HepG2 (cell line): Measurements from ENCODE around the gene GALNT10. TPM values are rescaled to one million over a fixed set of nuclear protein-coding genes. Genes with fewer than 3 reads are reported as not detected.

Experiments used
- CBX5 ChIP-seq: sonication (generic); formaldehyde crosslinking; IDR thresholded peaks from 2 replicates; pipeline ENCODE4 v1.4.0; 2020; ENCODE audit warnings: missing genetic modification reagents, borderline replicate concordance
- MEIS2 ChIP-seq: sonication (generic); formaldehyde crosslinking; IDR thresholded peaks from 2 replicates; pipeline ENCODE4 v1.9.0; 2021; ENCODE audit warnings: mild to moderate bottlenecking, missing genetic modification reagents
- PREB ChIP-seq: sonication (generic); formaldehyde crosslinking; IDR thresholded peaks from 2 replicates; pipeline ENCODE4 v1.4.0; 2020; ENCODE audit warnings: missing genetic modification reagents
- SAFB2 ChIP-seq: sonication (generic); formaldehyde crosslinking; IDR thresholded peaks from 2 replicates; pipeline ENCODE4 v1.5.1; 2020; ENCODE audit warnings: missing genetic modification reagents, low read depth, mild to moderate bottlenecking, borderline replicate concordance
- ZHX2 ChIP-seq, 2 experiments: sonication (generic) in 1 of 2; formaldehyde crosslinking in 1 of 2; IDR thresholded peaks; 2 replicates each; pipeline versions ENCODE4 v1.6.1 to v1.9.0; 2014 to 2022; ENCODE audit warnings: antibody characterized with exemption in 1 of 2, borderline replicate concordance in 1 of 2, inconsistent platforms in 1 of 2, low read depth in 1 of 2, missing genetic modification reagents in 1 of 2
- ZMAT5 ChIP-seq: sonication (generic); formaldehyde crosslinking; IDR thresholded peaks from 2 replicates; pipeline ENCODE4 v1.5.0; 2020; ENCODE audit warnings: mild to moderate bottlenecking, low read depth, missing genetic modification reagents, borderline replicate concordance
- ZNF276 ChIP-seq: sonication (generic); formaldehyde crosslinking; IDR thresholded peaks from 2 replicates; pipeline ENCODE4 v1.4.0; 2020; ENCODE audit warnings: mild to moderate bottlenecking, low read depth, missing genetic modification reagents
- ZSCAN20 ChIP-seq: sonication (generic); formaldehyde crosslinking; IDR thresholded peaks from 2 replicates; pipeline ENCODE4 v1.4.0; 2020; ENCODE audit warnings: missing genetic modification reagents, mild to moderate bottlenecking, borderline replicate concordance
- polyA plus RNA-seq, 8 experiments: library from polyadenylated mRNA; depleted of rRNA in 3 of 8; stranded (reverse) in 7 of 8; unstranded in 1 of 8; fragments of >200 nt; fragmentation: Illumina TruSeq in 4 of 8; extraction: Trizol in 4 of 8; gene quantifications; 2 replicates each; pipeline versions ENCODE4 v1.2.1 to v1.2.3, GENCODE V29; 2011 to 2016; ENCODE audit warnings: low read depth in 4 of 8, missing spikeins in 1 of 8, mixed read lengths in 1 of 8; ENCODE audit not compliant: insufficient read depth in 1 of 8
- total RNA-seq, 5 experiments: library from RNA; depleted of rRNA; stranded (reverse); fragments of >200 nt; fragmentation: Illumina TruSeq; extraction: Trizol; gene quantifications; 2 replicates each; pipeline ENCODE4 v1.2.3, GENCODE V29; 2016; ENCODE audit warnings: low read depth in 1 of 5

The GALNT10 gene
- total and polyA plus RNA-seq, 2 of the 13 experiments (the other 11 are each of a cell fraction or from before 2014, with no cell fraction given) = 8.1 to 11.2 TPM

DNA sequence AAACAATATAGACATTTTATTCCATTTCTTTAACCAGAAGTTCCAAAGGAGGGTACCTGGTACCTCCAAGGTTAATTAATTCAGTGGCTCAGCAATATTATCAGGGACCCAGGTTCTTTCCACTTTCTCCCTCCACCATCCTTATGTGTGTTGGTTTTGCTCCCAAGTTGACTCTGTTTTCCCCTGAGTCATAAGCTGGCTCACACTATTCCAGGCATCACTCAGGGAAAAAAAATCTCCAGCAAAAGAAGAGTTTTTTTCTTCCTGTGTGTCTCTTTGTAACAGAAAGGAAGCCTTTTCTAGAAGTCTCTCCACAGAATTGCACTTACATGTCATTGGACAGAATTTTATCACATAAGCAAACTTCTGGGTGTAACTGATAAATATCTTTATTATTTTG lies 31.2 kb upstream of the GALNT10 start (continued):
- TF ChIP-seq ZNF276 (CRISPR knock-in tag) (no peak), ZMAT5 (CRISPR knock-in tag) (no peak), ZSCAN20 (CRISPR knock-in tag) (no peak), MEIS2 (CRISPR knock-in tag) (no peak), PREB (CRISPR knock-in tag) (no peak), CBX5 (CRISPR knock-in tag) (no peak), SAFB2 (CRISPR knock-in tag) (no peak), ZHX2 (IDR thresholded peaks at IDR 0.05; ENCODE audit: low read depth) (no peak), ZHX2 (CRISPR knock-in tag; IDR thresholded peaks at IDR 0.05; ENCODE audit: borderline replicate concordance) (no peak)
